Measurements from ENCODE around the gene PLEKHO1.
"Not testable (repeated sequence)": the region's sequence is repeated elsewhere in the genome, so short reads cannot be mapped to it uniquely, and the experiment has no call there.

Gene PLEKHO1

GRCh38 chr1:150207281-150207971 is 57.7 kb downstream of the PLEKHO1 start:
- FAIRE-seq (peak; percentile 6), DNase-seq (ENCODE audit: insufficient read length, low spot score) (no peak)
- no peak for TF ChIP-seq CTCF (IDR thresholded peaks at IDR 0.05; ENCODE audit: insufficient read depth, missing control alignments)

GRCh38 chr1:150208460-150208859 is 58.7 kb downstream of the PLEKHO1 start:
- FAIRE-seq; DNase-seq (ENCODE audit: insufficient read length, low spot score): not testable (repeated sequence)

Measured in D721Med (cell line).